Measurements from ENCODE around the gene PHLDA1.
"Not testable (repeated sequence)": the region's sequence is repeated elsewhere in the genome, so short reads cannot be mapped to it uniquely, and the experiment has no call there.

Gene PHLDA1

DNA sequence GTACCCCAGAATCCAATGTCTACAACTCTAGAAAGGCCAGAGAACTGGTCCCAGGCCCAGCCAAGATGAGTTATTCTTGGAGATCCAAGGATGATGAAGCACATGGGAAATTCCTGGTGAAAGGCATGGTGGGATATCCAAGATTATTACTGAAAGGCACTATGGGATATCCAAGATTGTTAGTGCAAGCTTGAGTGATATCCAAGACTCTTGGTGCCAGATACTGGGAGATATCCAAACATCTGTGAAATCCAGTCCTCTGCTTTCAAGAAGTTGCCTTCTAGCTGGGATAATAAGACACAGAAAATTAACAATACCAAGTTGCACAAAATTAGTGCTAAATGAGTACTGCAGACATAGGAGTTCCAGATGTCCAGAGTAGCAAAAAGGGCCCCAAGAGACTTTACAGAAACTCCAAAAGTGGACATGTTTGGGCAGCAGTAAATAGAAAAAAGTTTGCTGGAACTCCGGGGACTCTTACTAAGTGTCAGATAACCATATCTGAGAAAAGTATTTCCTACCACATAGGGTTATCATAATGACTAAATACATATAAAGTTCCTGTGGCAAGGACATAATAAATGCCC lies 34.6 kb downstream of the PHLDA1 start:
- TF ChIP-seq ZFX (IDR thresholded peaks at IDR 0.05; ENCODE audit: borderline replicate concordance) (no peak), CTCF (IDR thresholded peaks at IDR 0.05) (no peak)
- no peak overlapping the region for H3K27ac ChIP-seq

DNA sequence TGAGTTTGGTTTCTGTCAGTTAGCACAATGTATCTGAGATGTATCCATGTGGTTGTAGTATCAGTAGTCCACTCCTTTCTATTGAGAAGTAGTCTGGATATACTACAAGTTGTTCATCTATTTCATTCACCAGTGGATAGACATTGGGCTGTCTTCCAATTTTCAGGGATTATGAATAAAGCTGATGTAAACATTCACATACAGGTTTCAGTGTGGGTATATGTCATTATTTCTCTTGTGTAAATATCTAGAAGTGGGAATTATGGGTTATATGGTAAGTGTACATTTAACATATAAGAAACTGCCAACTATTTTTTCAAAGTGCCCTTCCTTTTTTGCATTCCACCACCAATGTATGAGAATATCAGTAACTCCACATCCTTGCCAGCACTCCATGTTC lies 35.9 kb downstream of the PHLDA1 start:
- H3K27ac ChIP-seq = no peak overlapping the region
- TF ChIP-seq CTCF (IDR thresholded peaks at IDR 0.05) (no peak), ZFX (IDR thresholded peaks at IDR 0.05; ENCODE audit: borderline replicate concordance) (no peak)

DNA sequence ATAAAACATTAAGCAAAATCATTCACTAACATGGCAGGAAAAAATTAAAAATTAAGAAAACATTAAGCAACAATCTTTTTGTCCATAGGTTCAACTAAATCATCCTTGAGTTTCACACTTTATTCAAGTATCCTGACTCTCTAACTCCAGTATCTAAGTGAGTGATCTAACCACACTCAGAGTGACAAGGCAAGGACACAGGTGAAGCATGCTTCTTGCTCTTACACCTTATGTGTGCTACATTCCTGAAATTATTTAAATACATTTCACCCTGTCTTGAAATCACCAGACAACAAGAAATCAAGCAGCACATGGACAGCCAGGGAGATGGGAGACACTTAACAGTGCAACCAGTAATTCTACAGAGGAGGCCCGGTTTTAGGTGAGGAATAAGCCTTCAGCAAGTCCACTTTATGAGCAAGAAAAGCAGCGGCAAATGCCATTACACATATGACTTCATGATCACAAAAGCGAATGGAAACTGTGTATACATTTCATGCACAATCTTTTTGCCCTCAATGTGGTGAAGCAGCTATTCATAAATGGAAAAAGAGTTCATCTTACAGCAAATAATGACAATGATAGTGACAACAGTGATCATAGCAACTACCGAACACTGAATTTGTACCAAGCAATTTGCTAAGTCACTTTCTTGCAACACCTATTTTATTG lies 37.4 kb downstream of the PHLDA1 start:
- no peak overlapping the region for H3K27ac ChIP-seq

GRCh38 chr12:75991753-75992152 lies 39.8 kb downstream of the PHLDA1 start:
- no peak overlapping the region for H3K27ac ChIP-seq

More for the DNA sequence above, 37.4 kb downstream of the PHLDA1 start:
- TF ChIP-seq ZFX (IDR thresholded peaks at IDR 0.05; ENCODE audit: borderline replicate concordance) = no peak
- TF ChIP-seq CTCF (IDR thresholded peaks at IDR 0.05) = no peak

DNA sequence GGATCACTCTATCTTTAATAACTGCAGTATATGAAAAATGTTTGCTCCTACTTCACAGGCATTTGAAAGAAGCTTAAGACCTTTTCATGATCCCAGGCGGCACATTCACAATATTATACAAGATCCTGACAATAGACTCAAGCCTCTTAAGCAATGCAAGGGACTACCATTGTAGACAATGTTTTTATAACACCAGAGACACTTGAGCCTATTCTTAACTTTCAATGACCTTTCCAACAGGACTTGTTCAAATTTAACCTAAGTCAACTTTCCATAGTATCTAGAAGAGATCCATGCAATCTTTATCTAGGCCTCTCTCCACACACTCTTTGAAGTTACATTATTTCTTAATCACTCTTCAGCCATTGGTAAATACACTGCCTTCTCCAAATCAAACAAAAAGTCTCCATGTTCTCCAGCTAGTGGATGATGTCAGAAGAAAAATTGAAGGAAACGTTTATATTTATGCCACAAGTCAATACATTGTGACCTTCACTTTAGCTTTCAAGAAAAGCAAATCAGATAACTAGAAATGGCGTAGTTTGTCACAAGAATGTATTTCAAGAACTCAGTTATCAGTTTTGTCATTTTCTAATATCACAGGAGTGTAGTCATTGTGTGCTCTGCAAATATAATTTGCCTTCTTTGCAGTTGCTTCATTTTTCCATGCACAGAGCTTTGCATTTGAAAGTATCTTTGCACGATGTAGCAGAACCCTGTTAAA lies 41.2 kb downstream of the PHLDA1 start:
- TF ChIP-seq ZFX (IDR thresholded peaks at IDR 0.05; ENCODE audit: borderline replicate concordance) (no peak), CTCF (IDR thresholded peaks at IDR 0.05) (no peak)
- peak overlapping the region; percentile 46 for H3K27ac ChIP-seq

More at GRCh38 chr12:75991753-75992152, 39.8 kb downstream of the PHLDA1 start:
- no peak for TF ChIP-seq CTCF (IDR thresholded peaks at IDR 0.05)

- not testable (repeated sequence) for H3K27ac ChIP-seq
Measured at GRCh38 chr12:75987709-75988108, 43.9 kb downstream of the PHLDA1 start.

DNA sequence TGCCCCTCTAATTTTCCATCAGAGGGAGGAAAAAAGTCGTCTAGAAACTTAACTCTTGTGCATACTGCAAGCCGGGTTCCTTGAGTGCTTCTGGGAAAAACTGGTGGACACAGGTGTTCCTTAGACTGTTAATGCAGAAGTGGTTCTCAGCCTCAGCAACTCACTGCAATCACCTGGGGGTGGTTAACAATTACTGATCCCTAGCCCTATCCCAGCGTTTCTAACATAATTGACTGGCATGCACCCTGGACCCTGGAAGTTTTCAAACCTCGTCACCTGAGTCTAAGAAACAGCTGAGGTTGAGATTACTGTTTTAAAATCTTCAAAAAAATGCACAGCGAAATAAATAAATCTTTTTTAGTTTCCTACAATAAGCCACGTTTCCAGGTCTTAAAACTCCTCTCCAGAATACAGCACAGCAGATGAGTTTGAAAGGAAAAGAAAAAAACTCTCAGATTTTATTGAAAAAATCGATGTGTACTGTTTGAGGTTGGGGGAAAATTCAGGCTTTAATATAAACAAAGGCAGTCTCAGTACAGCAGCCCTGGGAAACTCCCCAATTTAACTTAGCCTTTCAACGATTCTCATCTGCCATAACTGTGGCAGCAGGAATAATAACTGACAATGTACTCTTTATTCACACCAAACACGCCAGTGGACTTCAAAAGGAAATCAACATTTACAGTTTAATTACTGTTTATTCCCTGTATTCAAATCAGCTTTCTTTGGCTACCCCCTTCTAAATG lies 45.4 kb downstream of the PHLDA1 start:
- TF ChIP-seq CTCF (IDR thresholded peaks at IDR 0.05) = no peak
- TF ChIP-seq ZFX (IDR thresholded peaks at IDR 0.05; ENCODE audit: borderline replicate concordance) = no peak

More for the DNA sequence above, 45.4 kb downstream of the PHLDA1 start:
- no peak overlapping the region for H3K27ac ChIP-seq
